Prostate gland (tissue), 2 donors: ENCODE measurements around the gene DUSP15.

Experiments used
- POLR2A ChIP-seq: fragments of 450-650 bp; IDR thresholded peaks from one replicate; pipeline ENCODE4 v1.6.1; 2016; ENCODE audit warnings: antibody characterized with exemption, mild to moderate bottlenecking
- POLR2AphosphoS5 ChIP-seq: sonication (generic); formaldehyde crosslinking; IDR thresholded peaks from one replicate; pipeline ENCODE4 v1.6.1; 2017; ENCODE audit warnings: antibody characterized with exemption
- TF ChIP-seq, protein P1 (sequence below), 4 experiments: fragments of 200-600 bp in 2 of 4; fragments of 450-650 bp in 2 of 4; sonication (generic) in 2 of 4; IDR thresholded peaks; 1 replicate in 3 of 4; 2 replicates in 1 of 4; pipeline ENCODE4 v1.5.1; 2016 to 2019; ENCODE audit warnings: antibody characterized with exemption in 4 of 4, mild to moderate bottlenecking in 2 of 4, moderate library complexity in 2 of 4

DNA sequence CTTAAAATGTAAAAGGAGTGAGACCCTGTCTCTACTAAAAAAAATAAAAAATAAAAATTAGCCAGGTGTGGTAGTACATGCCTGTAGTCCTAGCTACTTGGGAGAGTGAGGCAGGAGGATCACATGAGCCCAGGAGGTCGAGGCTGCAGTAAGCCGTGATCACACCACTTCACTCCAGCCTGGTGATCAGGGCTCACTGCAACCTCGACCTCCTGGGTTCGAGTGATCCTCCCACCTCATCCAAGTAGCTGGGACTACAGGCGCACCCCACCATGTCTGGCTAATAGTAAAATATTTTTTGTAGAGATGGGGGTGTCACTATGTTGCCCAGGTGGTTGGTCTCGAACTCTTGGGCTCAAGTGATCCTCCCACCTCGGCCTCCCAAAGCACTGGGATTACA lies 16.8 kb downstream of the DUSP15 start:
- TF ChIP-seq, protein P1, sequence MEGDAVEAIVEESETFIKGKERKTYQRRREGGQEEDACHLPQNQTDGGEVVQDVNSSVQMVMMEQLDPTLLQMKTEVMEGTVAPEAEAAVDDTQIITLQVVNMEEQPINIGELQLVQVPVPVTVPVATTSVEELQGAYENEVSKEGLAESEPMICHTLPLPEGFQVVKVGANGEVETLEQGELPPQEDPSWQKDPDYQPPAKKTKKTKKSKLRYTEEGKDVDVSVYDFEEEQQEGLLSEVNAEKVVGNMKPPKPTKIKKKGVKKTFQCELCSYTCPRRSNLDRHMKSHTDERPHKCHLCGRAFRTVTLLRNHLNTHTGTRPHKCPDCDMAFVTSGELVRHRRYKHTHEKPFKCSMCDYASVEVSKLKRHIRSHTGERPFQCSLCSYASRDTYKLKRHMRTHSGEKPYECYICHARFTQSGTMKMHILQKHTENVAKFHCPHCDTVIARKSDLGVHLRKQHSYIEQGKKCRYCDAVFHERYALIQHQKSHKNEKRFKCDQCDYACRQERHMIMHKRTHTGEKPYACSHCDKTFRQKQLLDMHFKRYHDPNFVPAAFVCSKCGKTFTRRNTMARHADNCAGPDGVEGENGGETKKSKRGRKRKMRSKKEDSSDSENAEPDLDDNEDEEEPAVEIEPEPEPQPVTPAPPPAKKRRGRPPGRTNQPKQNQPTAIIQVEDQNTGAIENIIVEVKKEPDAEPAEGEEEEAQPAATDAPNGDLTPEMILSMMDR (IDR thresholded peaks at IDR 0.05), result no peak
- TF ChIP-seq POLR2A (no peak), POLR2AphosphoS5 (no peak)
